Activated T-cell treated with anti-CD3 and anti-CD28 coated beads for 1 hour (primary cell): ENCODE results near the gene ZNF195.
"Not testable (repeated sequence)": the region's sequence is repeated elsewhere in the genome, so short reads cannot be mapped to it uniquely, and the experiment has no call there.

Source experiments
- DNase-seq: peaks from one replicate; pipeline ENCODE4 v3.0.0-alpha.2; 2020; ENCODE audit warnings: low read depth

The ZNF195 gene

GRCh38 chr11:3346587-3346986, 32.4 kb downstream of the ZNF195 start:
- no peak for DNase-seq

DNA sequence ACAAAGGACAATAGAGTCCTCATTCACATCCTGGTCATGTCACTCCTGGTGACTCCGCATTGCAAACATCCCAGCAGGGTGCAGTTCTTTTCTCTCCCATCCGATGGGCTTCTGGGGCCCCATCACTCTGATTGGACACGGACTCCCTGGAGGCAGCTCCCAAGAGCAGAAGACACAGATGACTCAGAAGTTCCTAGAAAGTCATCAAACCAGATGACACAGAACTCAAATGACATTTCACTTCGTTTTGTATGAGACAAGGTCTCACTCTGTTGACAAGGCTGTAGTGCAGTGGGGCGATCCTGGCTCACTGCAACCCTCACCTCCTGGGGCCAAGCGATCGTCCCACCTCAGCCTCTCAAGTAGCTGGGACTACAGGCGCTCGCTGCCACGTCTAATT, 33.2 kb downstream of the ZNF195 start:
- no peak for DNase-seq

DNA sequence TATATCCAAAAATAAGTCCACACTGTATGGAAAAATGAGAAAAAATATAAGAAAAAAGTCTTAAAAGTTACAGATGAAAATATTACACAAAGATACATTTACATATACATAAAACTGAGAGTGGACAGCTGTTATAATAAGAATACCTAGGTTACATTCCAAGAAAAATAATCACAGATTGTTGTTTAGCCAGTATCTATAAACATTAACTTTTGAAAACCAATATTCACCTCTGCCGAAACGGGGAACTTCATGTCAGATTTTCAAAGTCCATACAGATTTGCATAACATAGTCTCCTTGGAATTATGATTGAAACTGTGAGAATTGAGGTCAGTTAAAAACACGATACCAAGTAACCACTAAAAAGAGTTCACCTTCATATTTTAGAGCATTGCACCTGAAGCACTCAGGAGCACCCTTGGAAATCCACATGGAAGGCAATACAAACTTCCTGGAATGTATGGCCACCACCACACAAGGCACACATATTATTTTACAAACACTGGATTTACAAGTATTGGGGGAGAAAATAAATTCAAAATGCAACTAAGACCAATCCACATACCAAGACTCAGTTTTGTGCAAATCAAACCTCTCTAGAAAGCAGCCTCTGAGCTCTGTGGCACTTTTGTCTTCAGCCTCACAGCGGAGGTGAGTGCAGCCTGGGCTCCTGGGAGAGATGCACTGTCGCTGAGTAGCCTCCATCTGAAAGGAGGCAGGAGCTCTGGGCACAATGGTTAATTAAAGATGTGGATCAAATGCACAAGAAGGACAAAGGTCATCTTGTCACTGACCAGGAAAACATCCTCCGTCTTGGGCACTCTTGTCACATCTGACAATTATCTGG, 34.4 kb downstream of the ZNF195 start:
- no peak for DNase-seq

- no peak for DNase-seq
Observed at GRCh38 chr11:3342709-3343108, 36.2 kb downstream of the ZNF195 start.

DNA sequence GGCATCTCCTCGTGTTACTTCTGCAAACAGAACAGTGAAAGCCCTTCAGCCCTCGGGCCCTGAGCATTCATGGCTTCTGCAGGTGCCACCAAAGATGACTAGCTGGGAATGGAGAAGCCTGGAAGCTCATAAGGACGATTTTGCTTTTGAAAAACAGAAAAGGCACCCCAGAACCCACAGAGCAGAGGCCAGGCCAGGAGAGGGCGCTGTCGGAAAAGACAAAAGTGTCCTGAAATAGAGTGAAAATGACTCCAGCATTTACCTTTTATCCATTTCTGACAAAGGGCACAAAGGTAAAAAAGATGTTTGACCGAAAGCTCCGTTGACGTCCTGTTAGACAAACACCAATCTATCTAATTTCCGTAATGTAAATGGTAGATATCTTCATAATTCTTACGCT, 37.6 kb downstream of the ZNF195 start:
- DNase-seq = peak; percentile 65

GRCh38 chr11:3340025-3340424, 38.9 kb downstream of the ZNF195 start:
- DNase-seq = no peak

DNA sequence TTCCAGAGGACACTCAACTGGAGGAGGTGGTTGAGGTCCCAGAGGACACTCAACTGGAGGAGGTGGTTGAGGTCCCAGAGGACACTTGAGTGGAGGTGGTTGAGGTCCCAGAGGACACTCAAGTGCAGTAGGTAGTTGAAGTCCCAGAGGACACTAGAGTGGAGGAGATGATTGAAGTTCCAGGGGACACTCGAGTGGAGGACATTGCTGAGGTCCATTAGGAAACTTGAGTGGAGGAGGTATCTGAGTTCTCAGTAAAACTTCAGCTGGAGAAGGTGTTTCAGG, 39.7 kb downstream of the ZNF195 start:
- DNase-seq = no peak

- DNase-seq = no peak
Observed at GRCh38 chr11:3338569-3339339, 40.2 kb downstream of the ZNF195 start.

GRCh38 chr11:3336420-3336819, 42.5 kb downstream of the ZNF195 start:
- DNase-seq = not testable (repeated sequence)

DNA sequence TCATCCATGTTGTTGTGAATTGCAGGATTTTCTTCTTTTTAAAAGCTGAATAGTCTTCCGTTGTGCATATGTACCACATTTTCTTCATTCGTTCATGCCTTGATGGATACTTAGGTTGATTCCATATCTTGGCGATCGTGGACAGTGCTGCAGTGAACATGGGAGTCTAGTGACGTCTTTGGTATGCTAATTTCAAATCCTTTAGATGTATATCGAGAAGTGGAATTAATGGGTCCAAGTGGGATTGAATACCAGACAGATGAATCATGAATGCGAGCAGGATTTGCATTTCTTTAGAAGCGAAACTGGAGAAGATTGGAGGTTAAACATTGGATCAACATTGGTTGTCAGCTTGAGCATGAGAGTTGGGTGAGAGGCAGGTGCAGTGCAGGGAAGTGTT, 45.8 kb downstream of the ZNF195 start:
- DNase-seq = not testable (repeated sequence)

DNA sequence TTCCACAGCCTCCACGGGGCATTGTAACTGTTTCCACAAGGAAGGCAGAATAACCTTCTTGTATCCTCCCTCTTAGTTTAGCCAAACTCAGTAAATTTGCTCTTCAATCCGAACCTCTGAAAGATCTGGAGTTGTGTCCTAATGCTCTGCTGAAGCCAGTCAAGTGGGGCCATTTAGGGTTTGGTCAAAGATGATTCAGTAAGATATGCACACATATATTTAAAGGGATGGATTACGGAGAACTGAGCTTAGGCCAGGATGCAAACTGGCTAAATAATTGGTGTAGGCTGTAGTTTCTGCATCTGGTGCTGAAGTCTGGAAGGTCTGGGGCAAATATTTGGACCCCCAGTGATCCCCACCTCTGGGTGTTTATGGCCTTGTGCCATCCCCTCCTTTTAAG, 47.9 kb downstream of the ZNF195 start:
- DNase-seq = not testable (repeated sequence)

DNA sequence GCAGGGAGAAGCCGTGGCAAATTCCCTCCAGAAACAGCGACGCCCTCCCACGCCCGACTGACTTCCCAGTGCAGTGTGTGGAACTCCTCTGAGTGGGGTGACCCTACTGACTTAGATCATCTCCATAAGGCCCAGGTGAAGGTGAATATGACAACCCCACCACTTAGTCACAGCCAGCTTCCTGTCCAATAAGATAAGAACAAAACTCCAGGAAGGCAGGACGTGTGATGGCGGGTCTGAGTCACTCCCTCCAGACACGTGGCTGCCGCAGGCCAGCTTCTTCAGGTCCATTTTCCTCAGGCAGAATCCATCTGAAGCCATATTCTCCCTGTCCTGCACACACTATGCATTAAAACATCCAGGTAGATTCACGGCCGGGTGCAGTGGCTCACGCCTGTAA, 48.9 kb downstream of the ZNF195 start:
- DNase-seq = not testable (repeated sequence)

DNA sequence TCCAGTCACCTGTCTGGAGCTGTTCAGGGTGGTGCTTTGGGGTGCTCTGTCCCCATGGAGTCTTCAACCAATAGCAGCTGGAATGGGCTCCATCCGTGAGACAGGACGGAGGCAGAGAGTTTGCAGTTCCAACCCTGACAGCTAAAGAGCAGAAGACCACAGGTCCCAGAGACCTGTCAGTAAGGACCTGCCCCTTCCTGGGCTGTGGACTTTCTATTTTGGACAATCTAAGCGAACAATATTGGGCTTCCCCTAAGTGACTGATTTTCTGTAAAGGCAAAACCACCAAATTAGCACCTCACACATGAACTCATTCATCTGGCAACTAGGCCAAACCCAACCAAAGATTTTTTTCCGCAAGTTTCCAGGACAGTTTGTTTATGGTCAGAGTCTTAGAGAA, 50.4 kb downstream of the ZNF195 start:
- not testable (repeated sequence) for DNase-seq

DNA sequence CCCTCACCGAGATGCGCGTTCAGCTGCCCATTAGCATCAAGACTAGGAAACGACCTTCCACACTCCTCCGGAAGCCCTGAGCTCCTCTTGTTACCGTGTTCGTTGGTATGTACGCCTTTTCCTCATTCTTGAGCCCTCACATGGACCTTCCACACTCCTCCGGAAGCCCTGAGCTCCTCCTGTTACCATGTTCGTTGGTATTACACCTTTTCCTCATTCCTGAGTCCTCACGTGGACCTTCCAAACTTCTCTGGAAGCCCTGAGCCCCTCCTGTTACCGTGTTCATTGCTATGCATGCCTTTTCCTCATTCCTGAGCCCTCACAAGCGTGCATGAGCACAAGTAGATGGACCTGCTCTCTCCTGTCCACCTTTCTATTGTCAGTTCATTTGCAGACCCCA, 52.5 kb downstream of the ZNF195 start:
- not testable (repeated sequence) for DNase-seq

- not testable (repeated sequence) for DNase-seq
Observed at GRCh38 chr11:3324724-3325123, 54.2 kb downstream of the ZNF195 start.
